ENCODE data around the gene TMEM61.

Gene TMEM61

GRCh38 chr1:54986025-54986424 lies 5.6 kb downstream of the TMEM61 start:
- no peak for DNase-seq

- no peak for DNase-seq
Measured at GRCh38 chr1:54986533-54986932, 6.1 kb downstream of the TMEM61 start.

- DNase-seq: no peak
Measured at GRCh38 chr1:54987427-54987826, 7.0 kb downstream of the TMEM61 start.

- DNase-seq: no peak
Measured at GRCh38 chr1:54987919-54988705, 7.7 kb downstream of the TMEM61 start.

GRCh38 chr1:54988975-54989374 lies 8.5 kb downstream of the TMEM61 start:
- no peak for DNase-seq

- no peak for DNase-seq
Measured at GRCh38 chr1:54989473-54989872, 9.0 kb downstream of the TMEM61 start.

GRCh38 chr1:54989968-54990810 lies 9.8 kb downstream of the TMEM61 start:
- DNase-seq: no peak

GRCh38 chr1:54990916-54991315 lies 10.5 kb downstream of the TMEM61 start:
- DNase-seq: no peak

- DNase-seq: no peak
Measured at GRCh38 chr1:54991939-54992338, 11.5 kb downstream of the TMEM61 start.

GRCh38 chr1:54993140-54993539 lies 12.7 kb downstream of the TMEM61 start:
- no peak for DNase-seq

GRCh38 chr1:54994355-54994990 lies 14.0 kb downstream of the TMEM61 start:
- DNase-seq: no peak

- DNase-seq: no peak
Measured at GRCh38 chr1:54995013-54995760, 14.8 kb downstream of the TMEM61 start.

- DNase-seq: no peak
Measured at GRCh38 chr1:54995835-54996234, 15.4 kb downstream of the TMEM61 start.

- DNase-seq: peak; percentile 34 to 46
Measured at GRCh38 chr1:54996359-54996868, 16.0 kb downstream of the TMEM61 start.

GRCh38 chr1:54996869-54997710 lies 16.7 kb downstream of the TMEM61 start:
- DNase-seq: no peak

- no peak for DNase-seq
Measured at GRCh38 chr1:54997711-54997986, 17.2 kb downstream of the TMEM61 start.

GRCh38 chr1:54998100-54998499 lies 17.7 kb downstream of the TMEM61 start:
- no peak for DNase-seq

GRCh38 chr1:54998677-54999076 lies 18.2 kb downstream of the TMEM61 start, which contains the start of gene BSND:
Gene BSND (plus strand): TSS chr1:54998933. CDS start chr1:54999187, 254 bp downstream.
- no peak for DNase-seq

GRCh38 chr1:55000110-55001085 lies 20.0 kb downstream of the TMEM61 start:
- DNase-seq: no peak

GRCh38 chr1:55001311-55001710 lies 20.9 kb downstream of the TMEM61 start:
- no peak for DNase-seq

GRCh38 chr1:55002686-55003085 lies 22.3 kb downstream of the TMEM61 start:
- no peak for DNase-seq

Measured in NCI-H1930 (cell line).